ENCODE data around the gene SHD.

DNA sequence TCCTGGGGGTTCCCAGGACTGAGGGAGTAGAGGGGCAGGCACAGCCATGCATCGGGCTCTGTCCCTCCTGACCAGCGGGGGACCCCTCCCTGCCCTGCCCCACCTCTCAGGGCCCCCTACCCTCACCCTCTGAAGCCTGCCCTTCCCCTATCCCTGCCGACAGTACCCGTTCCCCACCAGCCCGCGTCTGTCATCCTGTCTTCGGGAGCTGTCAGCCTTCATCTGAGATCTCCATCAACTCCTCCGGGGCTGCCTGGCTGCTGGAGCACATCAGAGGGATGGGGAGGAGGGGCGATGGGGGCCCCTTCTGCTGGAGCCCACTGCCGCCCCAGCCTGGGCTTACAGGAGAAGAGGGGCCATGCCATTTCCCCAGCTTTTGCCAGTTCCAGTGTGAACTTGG, 6.2 kb upstream of the SHD start:
- no peak for TF ChIP-seq POLR2A (IDR thresholded peaks at IDR 0.05)
- no peak for TF ChIP-seq POLR2AphosphoS5 (IDR thresholded peaks at IDR 0.05)
- TF ChIP-seq, protein P1, sequence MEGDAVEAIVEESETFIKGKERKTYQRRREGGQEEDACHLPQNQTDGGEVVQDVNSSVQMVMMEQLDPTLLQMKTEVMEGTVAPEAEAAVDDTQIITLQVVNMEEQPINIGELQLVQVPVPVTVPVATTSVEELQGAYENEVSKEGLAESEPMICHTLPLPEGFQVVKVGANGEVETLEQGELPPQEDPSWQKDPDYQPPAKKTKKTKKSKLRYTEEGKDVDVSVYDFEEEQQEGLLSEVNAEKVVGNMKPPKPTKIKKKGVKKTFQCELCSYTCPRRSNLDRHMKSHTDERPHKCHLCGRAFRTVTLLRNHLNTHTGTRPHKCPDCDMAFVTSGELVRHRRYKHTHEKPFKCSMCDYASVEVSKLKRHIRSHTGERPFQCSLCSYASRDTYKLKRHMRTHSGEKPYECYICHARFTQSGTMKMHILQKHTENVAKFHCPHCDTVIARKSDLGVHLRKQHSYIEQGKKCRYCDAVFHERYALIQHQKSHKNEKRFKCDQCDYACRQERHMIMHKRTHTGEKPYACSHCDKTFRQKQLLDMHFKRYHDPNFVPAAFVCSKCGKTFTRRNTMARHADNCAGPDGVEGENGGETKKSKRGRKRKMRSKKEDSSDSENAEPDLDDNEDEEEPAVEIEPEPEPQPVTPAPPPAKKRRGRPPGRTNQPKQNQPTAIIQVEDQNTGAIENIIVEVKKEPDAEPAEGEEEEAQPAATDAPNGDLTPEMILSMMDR (IDR thresholded peaks at IDR 0.05), result no peak
